Neuron (in vitro differentiated cells): Measurements from ENCODE around the gene SMARCA4.

ENCODE experiments used
- H2AFZ ChIP-seq: one replicate; pipeline ENCODE4 v1.6.1; 2013; ENCODE audit warnings: low read depth, mild to moderate bottlenecking, inconsistent platforms, low read length, moderate library complexity
- H3K27me3 ChIP-seq: one replicate; pipeline ENCODE4 v1.6.1; 2013; ENCODE audit warnings: low read length; ENCODE audit not compliant: insufficient read depth
- H3K36me3 ChIP-seq: one replicate; pipeline ENCODE4 v1.6.1; 2013; ENCODE audit warnings: low read length; ENCODE audit not compliant: insufficient read depth
- H3K4me1 ChIP-seq: one replicate; pipeline ENCODE4 v1.6.1; 2013; ENCODE audit warnings: low read length; ENCODE audit not compliant: insufficient read depth
- H3K4me3 ChIP-seq: 2 replicates; pipeline ENCODE4 v1.5.1; 2013; ENCODE audit warnings: mild to moderate bottlenecking, low read length, moderate library complexity
- H3K9me3 ChIP-seq: one replicate; pipeline ENCODE4 v1.6.1; 2013; ENCODE audit warnings: low read length

Gene SMARCA4

GRCh38 chr19:11017275-11018035 lies 56.6 kb downstream of the SMARCA4 start:
- no peaks in the 10 kb centered on the region for H3K4me1 ChIP-seq
- H2AFZ ChIP-seq: no peak overlapping the region
- no peak overlapping the region for H3K4me3 ChIP-seq
- H3K9me3 ChIP-seq: no peaks in the 10 kb centered on the region
- no peaks in the 10 kb centered on the region for H3K27me3 ChIP-seq
- peaks cover 94% of the 10 kb centered on the region for H3K36me3 ChIP-seq

- no peak overlapping the region for H3K4me3 ChIP-seq
- peaks cover 94% of the 10 kb centered on the region for H3K36me3 ChIP-seq
- no peaks in the 10 kb centered on the region for H3K27me3 ChIP-seq
- H3K9me3 ChIP-seq: no peaks in the 10 kb centered on the region
- H3K4me1 ChIP-seq: no peaks in the 10 kb centered on the region
- no peak overlapping the region for H2AFZ ChIP-seq
Observed at GRCh38 chr19:11018179-11018578, 57.3 kb downstream of the SMARCA4 start.

- Histone ChIP-seq H3K4me3 (no peak overlapping the region), H2AFZ (no peak overlapping the region), H3K36me3 (peaks cover 94% of the 10 kb centered on the region), H3K4me1 (no peaks in the 10 kb centered on the region), H3K27me3 (no peaks in the 10 kb centered on the region), H3K9me3 (no peaks in the 10 kb centered on the region)
Observed at GRCh38 chr19:11018763-11019162, 57.9 kb downstream of the SMARCA4 start.

- H2AFZ ChIP-seq: no peak overlapping the region
- no peak overlapping the region for H3K4me3 ChIP-seq
- H3K9me3 ChIP-seq: no peaks in the 10 kb centered on the region
- H3K4me1 ChIP-seq: no peaks in the 10 kb centered on the region
- no peaks in the 10 kb centered on the region for H3K27me3 ChIP-seq
- H3K36me3 ChIP-seq: peaks cover 94% of the 10 kb centered on the region
Observed at GRCh38 chr19:11019262-11019661, 58.4 kb downstream of the SMARCA4 start.

- peaks cover 96% of the 10 kb centered on the region for H3K36me3 ChIP-seq
Observed at GRCh38 chr19:11019824-11020223, 59.0 kb downstream of the SMARCA4 start.

GRCh38 chr19:11020423-11020822 lies 59.6 kb downstream of the SMARCA4 start:
- H3K36me3 ChIP-seq: peaks cover 96% of the 10 kb centered on the region
- H3K4me1 ChIP-seq: no peaks in the 10 kb centered on the region
- H3K27me3 ChIP-seq: no peaks in the 10 kb centered on the region
- H3K4me3 ChIP-seq: no peak overlapping the region
- H3K9me3 ChIP-seq: no peaks in the 10 kb centered on the region
- H2AFZ ChIP-seq: no peak overlapping the region

More at GRCh38 chr19:11019824-11020223, 59.0 kb downstream of the SMARCA4 start:
- Histone ChIP-seq H2AFZ (no peak overlapping the region), H3K27me3 (no peaks in the 10 kb centered on the region), H3K9me3 (no peaks in the 10 kb centered on the region), H3K4me1 (no peaks in the 10 kb centered on the region), H3K4me3 (no peak overlapping the region)

- Histone ChIP-seq H3K27me3 (no peaks in the 10 kb centered on the region), H3K36me3 (peaks cover 98% of the 10 kb centered on the region), H3K4me1 (no peaks in the 10 kb centered on the region), H2AFZ (no peak overlapping the region), H3K4me3 (no peak overlapping the region), H3K9me3 (no peaks in the 10 kb centered on the region)
Observed at GRCh38 chr19:11020982-11021759, 60.3 kb downstream of the SMARCA4 start.

- Histone ChIP-seq H2AFZ (no peak overlapping the region), H3K27me3 (no peaks in the 10 kb centered on the region), H3K4me3 (no peak overlapping the region), H3K36me3 (peaks cover 94% of the 10 kb centered on the region), H3K4me1 (no peaks in the 10 kb centered on the region), H3K9me3 (no peaks in the 10 kb centered on the region)
Observed at GRCh38 chr19:11021760-11022144, 60.9 kb downstream of the SMARCA4 start.

- no peaks in the 10 kb centered on the region for H3K27me3 ChIP-seq
- H3K36me3 ChIP-seq: peaks cover 94% of the 10 kb centered on the region
- H2AFZ ChIP-seq: no peak overlapping the region
- no peak overlapping the region for H3K4me3 ChIP-seq
- H3K9me3 ChIP-seq: no peaks in the 10 kb centered on the region
- H3K4me1 ChIP-seq: no peaks in the 10 kb centered on the region
Observed at GRCh38 chr19:11023016-11023415, 62.2 kb downstream of the SMARCA4 start.

- Histone ChIP-seq H3K4me1 (no peaks in the 10 kb centered on the region), H2AFZ (no peak overlapping the region), H3K4me3 (no peak overlapping the region), H3K36me3 (peaks cover 94% of the 10 kb centered on the region), H3K27me3 (no peaks in the 10 kb centered on the region), H3K9me3 (no peaks in the 10 kb centered on the region)
Observed at GRCh38 chr19:11023710-11024109, 62.9 kb downstream of the SMARCA4 start.

- Histone ChIP-seq H3K36me3 (peaks cover 94% of the 10 kb centered on the region), H3K4me3 (no peak overlapping the region), H3K27me3 (no peaks in the 10 kb centered on the region), H3K4me1 (no peaks in the 10 kb centered on the region), H2AFZ (no peak overlapping the region), H3K9me3 (no peaks in the 10 kb centered on the region)
Observed at GRCh38 chr19:11024259-11024658, 63.4 kb downstream of the SMARCA4 start.

- no peaks in the 10 kb centered on the region for H3K9me3 ChIP-seq
- no peak overlapping the region for H3K4me3 ChIP-seq
- H2AFZ ChIP-seq: no peak overlapping the region
- H3K36me3 ChIP-seq: peaks cover 92% of the 10 kb centered on the region
- no peaks in the 10 kb centered on the region for H3K4me1 ChIP-seq
- no peaks in the 10 kb centered on the region for H3K27me3 ChIP-seq
Observed at GRCh38 chr19:11025006-11025405, 64.2 kb downstream of the SMARCA4 start.

- Histone ChIP-seq H2AFZ (no peak overlapping the region), H3K36me3 (peaks cover 91% of the 10 kb centered on the region), H3K4me1 (no peaks in the 10 kb centered on the region), H3K4me3 (no peak overlapping the region), H3K9me3 (no peaks in the 10 kb centered on the region), H3K27me3 (no peaks in the 10 kb centered on the region)
Observed at GRCh38 chr19:11025445-11025844, 64.6 kb downstream of the SMARCA4 start.
